NCI-H345 treated with DMSO at 0.1 percent for 48 hours (cell line): ENCODE data around the gene INSL3.
"Not testable (repeated sequence)": the region's sequence is repeated elsewhere in the genome, so short reads cannot be mapped to it uniquely, and the experiment has no call there.

Experiments
- DNase-seq: peaks from one replicate; lab custom pipeline; 2025; ENCODE audit not compliant: unreplicated experiment; lab: John Stamatoyannopoulos, UW

The INSL3 gene

GRCh38 chr19:17817668-17818363 lies 3.5 kb downstream of the INSL3 start:
- DNase-seq: no peak

- no peak for DNase-seq
Observed at GRCh38 chr19:17812099-17812498, 9.2 kb downstream of the INSL3 start.

- no peak for DNase-seq
Observed at GRCh38 chr19:17811681-17812080, 9.6 kb downstream of the INSL3 start.

- DNase-seq: no peak
Observed at GRCh38 chr19:17811103-17811502, 10.2 kb downstream of the INSL3 start.

- no peak for DNase-seq
Observed at GRCh38 chr19:17807731-17808316, 13.5 kb downstream of the INSL3 start.

GRCh38 chr19:17806945-17807344 lies 14.4 kb downstream of the INSL3 start:
- no peak for DNase-seq

- no peak for DNase-seq
Observed at GRCh38 chr19:17805427-17805826, 15.9 kb downstream of the INSL3 start.

- DNase-seq: no peak
Observed at GRCh38 chr19:17803264-17803896, 17.9 kb downstream of the INSL3 start.

GRCh38 chr19:17802137-17802858 lies 19.0 kb downstream of the INSL3 start:
- no peak for DNase-seq

GRCh38 chr19:17798599-17798998 lies 22.7 kb downstream of the INSL3 start:
- not testable (repeated sequence) for DNase-seq

GRCh38 chr19:17797424-17798201 lies 23.7 kb downstream of the INSL3 start:
- no peak for DNase-seq

GRCh38 chr19:17796838-17797423 lies 24.4 kb downstream of the INSL3 start:
- DNase-seq: no peak

GRCh38 chr19:17796013-17796837 lies 25.1 kb downstream of the INSL3 start:
- DNase-seq: no peak

- no peak for DNase-seq
Observed at GRCh38 chr19:17795495-17795856, 25.8 kb downstream of the INSL3 start.

- DNase-seq: peak; percentile 51
Observed at GRCh38 chr19:17794731-17795494, 26.4 kb downstream of the INSL3 start, which contains the start of gene B3GNT3. TSS of gene B3GNT3 (plus strand) at chr19:17795138. CDS start at chr19:17807808, 12,670 bp downstream.

- DNase-seq: no peak
Observed at GRCh38 chr19:17794412-17794730, 26.9 kb downstream of the INSL3 start.

- no peak for DNase-seq
Observed at GRCh38 chr19:17790059-17790780, 31.1 kb downstream of the INSL3 start.

GRCh38 chr19:17788632-17789031 lies 32.7 kb downstream of the INSL3 start:
- DNase-seq: no peak
